ENCODE data around the gene PRKD2.

DNA sequence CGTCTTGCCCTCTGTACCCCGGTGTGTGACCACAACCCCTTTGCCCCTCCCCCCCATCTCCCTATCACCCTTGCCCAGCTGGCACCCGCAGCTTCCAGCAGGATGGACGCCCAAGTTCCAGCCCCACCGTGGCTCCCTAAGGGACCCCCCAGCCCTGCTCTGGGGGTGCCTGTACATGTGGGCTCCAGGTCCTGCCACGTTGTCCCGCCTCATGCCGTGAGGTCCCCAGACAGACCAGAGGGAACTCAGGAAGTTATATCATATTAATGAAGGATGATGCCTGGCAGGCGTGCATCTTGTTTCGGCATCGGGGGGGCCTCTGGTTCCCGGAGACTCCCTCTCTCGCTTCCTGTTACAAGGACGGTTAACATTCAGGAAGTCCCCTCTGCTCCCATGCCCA, 90.5 kb downstream of the PRKD2 start:
- TF ChIP-seq POLR2A (IDR thresholded peaks at IDR 0.05) = no peak
- TF ChIP-seq, protein P1, sequence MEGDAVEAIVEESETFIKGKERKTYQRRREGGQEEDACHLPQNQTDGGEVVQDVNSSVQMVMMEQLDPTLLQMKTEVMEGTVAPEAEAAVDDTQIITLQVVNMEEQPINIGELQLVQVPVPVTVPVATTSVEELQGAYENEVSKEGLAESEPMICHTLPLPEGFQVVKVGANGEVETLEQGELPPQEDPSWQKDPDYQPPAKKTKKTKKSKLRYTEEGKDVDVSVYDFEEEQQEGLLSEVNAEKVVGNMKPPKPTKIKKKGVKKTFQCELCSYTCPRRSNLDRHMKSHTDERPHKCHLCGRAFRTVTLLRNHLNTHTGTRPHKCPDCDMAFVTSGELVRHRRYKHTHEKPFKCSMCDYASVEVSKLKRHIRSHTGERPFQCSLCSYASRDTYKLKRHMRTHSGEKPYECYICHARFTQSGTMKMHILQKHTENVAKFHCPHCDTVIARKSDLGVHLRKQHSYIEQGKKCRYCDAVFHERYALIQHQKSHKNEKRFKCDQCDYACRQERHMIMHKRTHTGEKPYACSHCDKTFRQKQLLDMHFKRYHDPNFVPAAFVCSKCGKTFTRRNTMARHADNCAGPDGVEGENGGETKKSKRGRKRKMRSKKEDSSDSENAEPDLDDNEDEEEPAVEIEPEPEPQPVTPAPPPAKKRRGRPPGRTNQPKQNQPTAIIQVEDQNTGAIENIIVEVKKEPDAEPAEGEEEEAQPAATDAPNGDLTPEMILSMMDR (IDR thresholded peaks at IDR 0.05) = no peak
